CD4-positive, alpha-beta T cell (primary cell): Measurements from ENCODE around the gene MAP4. TPM values are rescaled to one million over a fixed set of nuclear protein-coding genes. Genes with fewer than 3 reads are reported as not detected.

Experiments
- ATAC-seq: fragments of 200-7000 bp; cut with Tn5 transposase; one replicate; pipeline ENCODE4 v1.10.0; 2022; ENCODE audit warnings: mild to moderate bottlenecking; ENCODE audit not compliant: poor library complexity
- CTCF ChIA-PET: fragments of 350-600 bp; sonication (Branson Sonifier 250); formaldehyde crosslinking; loops from one replicate; lab custom pipeline; 2021; ENCODE audit warnings: antibody characterized with exemption, inconsistent platforms; lab: Charles Lee
- POLR2A ChIA-PET: fragments of 350-600 bp; sonication (Branson Sonifier 250); formaldehyde crosslinking; loops from one replicate; lab custom pipeline; 2021; ENCODE audit warnings: antibody characterized with exemption, inconsistent platforms; lab: Charles Lee
- DNase-seq, 14 experiments: peaks; one replicate each; pipeline ENCODE4 v3.0.0-alpha.2; 2013 to 2020; ENCODE audit warnings: mixed read lengths in 2 of 14
- H3K27ac ChIP-seq, 2 donors: one replicate each; pipeline versions ENCODE4 v1.5.1 to v1.7.0; 2013; ENCODE audit warnings: low read length in 2 of 2, low read depth in 1 of 2, mild to moderate bottlenecking in 1 of 2
- H3K27me3 ChIP-seq, 2 experiments: 1 replicate in 1 of 2; 2 replicates in 1 of 2; pipeline versions ENCODE4 v1.6.1 to v1.7.0; 2013; ENCODE audit warnings: low read length in 2 of 2, control low read depth in 1 of 2, mild to moderate bottlenecking in 1 of 2, moderate library complexity in 1 of 2; ENCODE audit not compliant: insufficient read depth in 2 of 2, control insufficient read depth in 1 of 2
- H3K36me3 ChIP-seq: one replicate; pipeline ENCODE4 v1.6.1; 2013; ENCODE audit warnings: low read length, control low read depth; ENCODE audit not compliant: insufficient read depth
- H3K4me1 ChIP-seq: one replicate; pipeline ENCODE4 v1.6.1; 2013; ENCODE audit warnings: low read length, control low read depth; ENCODE audit not compliant: insufficient read depth
- H3K4me3 ChIP-seq: one replicate; pipeline ENCODE4 v1.5.1; 2013; ENCODE audit warnings: mild to moderate bottlenecking, low read length, moderate library complexity
- H3K9me3 ChIP-seq, 2 experiments: 1 replicate in 1 of 2; 2 replicates in 1 of 2; pipeline versions ENCODE4 v1.6.1 to v1.7.0; 2013; ENCODE audit warnings: low read length in 2 of 2, mild to moderate bottlenecking in 2 of 2, control low read depth in 1 of 2, moderate library complexity in 1 of 2; ENCODE audit not compliant: control insufficient read depth in 1 of 2, insufficient read depth in 1 of 2
- H3K27ac Mint-ChIP-seq: one replicate; pipeline ENCODE4 v1.8.0; 2020; ENCODE audit warnings: mixed read lengths
- H3K27me3 Mint-ChIP-seq: one replicate; pipeline ENCODE4 v1.8.0; 2021; ENCODE audit warnings: mixed read lengths
- H3K36me3 Mint-ChIP-seq: one replicate; pipeline ENCODE4 v1.8.0; 2021; ENCODE audit warnings: low read depth, mixed read lengths
- H3K4me1 Mint-ChIP-seq: one replicate; pipeline ENCODE4 v1.8.0; 2021; ENCODE audit warnings: low read depth, mixed read lengths
- H3K4me3 Mint-ChIP-seq: one replicate; pipeline ENCODE4 v1.8.0; 2020; ENCODE audit warnings: mild to moderate bottlenecking, mixed read lengths
- H3K9me3 Mint-ChIP-seq: one replicate; pipeline ENCODE4 v1.8.0; 2020; ENCODE audit warnings: mixed read lengths
- CTCF ChIP-seq: fragments of 200-600 bp; IDR thresholded peaks from one replicate; pipeline ENCODE4 v1.8.0; 2022; ENCODE audit warnings: antibody characterized with exemption, mild to moderate bottlenecking
- intact Hi-C, 2 experiments: fragments of 100-400 bp; cut with DNase I in 1 of 2; cut with micrococcal nuclease in 1 of 2; formaldehyde crosslinking; loops; one replicate each; pipeline versions ENCODE4 v1.15.1 to v1.9.0; 2023 to 2025; cut with DNase I, micrococcal nuclease
- total RNA-seq, 174 experiments: library from RNA in 2 of 174; stranded (reverse) in 2 of 174; gene quantifications; one replicate each; pipeline ENCODE4 v1.2.3 and lab custom pipeline; 2021 to 2026

The MAP4 gene
- total RNA-seq, 2 experiments from 2014 or later: 42.2 to 42.6 TPM

GRCh38 chr3:47916201-47916600, 100.0 kb downstream of the MAP4 start:
- no peak overlapping the region for H3K4me3 Mint-ChIP-seq
- ATAC-seq: no peak
- H3K27me3 Mint-ChIP-seq: no peaks in the 10 kb centered on the region
- Histone ChIP-seq H3K27ac (no peak overlapping the region), H3K9me3 (no peaks in the 10 kb centered on the region), H3K4me3 (no peak overlapping the region), H3K4me1 (no peaks in the 10 kb centered on the region), H3K27me3 (no peaks in the 10 kb centered on the region), H3K36me3 (peaks cover 62% of the 10 kb centered on the region)
- no peak for DNase-seq
- H3K36me3 Mint-ChIP-seq: peaks cover 62% of the 10 kb centered on the region
- no peaks in the 10 kb centered on the region for H3K9me3 Mint-ChIP-seq
- POLR2A ChIA-PET: no interaction called here
- H3K4me1 Mint-ChIP-seq: no peaks in the 10 kb centered on the region
- intact Hi-C loops: no loop called here
- CTCF ChIA-PET: no interaction called here
- no peak overlapping the region for H3K27ac Mint-ChIP-seq
- TF ChIP-seq CTCF: no peak

GRCh38 chr3:47912006-47912504, 104.2 kb downstream of the MAP4 start:
- no peaks in the 10 kb centered on the region for H3K9me3 ChIP-seq
- Mint-ChIP-seq H3K36me3 (peaks cover 88% of the 10 kb centered on the region), H3K4me1 (no peaks in the 10 kb centered on the region), H3K4me3 (no peak overlapping the region), H3K27me3 (no peaks in the 10 kb centered on the region), H3K9me3 (no peaks in the 10 kb centered on the region), H3K27ac (no peak overlapping the region)
- ATAC-seq: no peak
- ChIA-PET POLR2A (no interaction called here), CTCF (no interaction called here)
- H3K27me3 ChIP-seq: no peaks in the 10 kb centered on the region
- no peak overlapping the region for H3K27ac ChIP-seq
- H3K36me3 ChIP-seq: peaks cover 44% of the 10 kb centered on the region
- H3K4me1 ChIP-seq: no peaks in the 10 kb centered on the region
- H3K4me3 ChIP-seq: no peak overlapping the region
- TF ChIP-seq CTCF: no peak
- intact Hi-C loops: no loop called here
- no peak for DNase-seq

- ATAC-seq: no peak
- intact Hi-C loops: no loop called here
- Histone ChIP-seq H3K4me1 (no peaks in the 10 kb centered on the region), H3K4me3 (no peak overlapping the region), H3K36me3 (peaks cover 33% of the 10 kb centered on the region), H3K27ac (no peak overlapping the region), H3K27me3 (no peaks in the 10 kb centered on the region), H3K9me3 (no peaks in the 10 kb centered on the region)
- no peaks in the 10 kb centered on the region for H3K4me1 Mint-ChIP-seq
- no peaks in the 10 kb centered on the region for H3K9me3 Mint-ChIP-seq
- ChIA-PET POLR2A (no interaction called here), CTCF (no interaction called here)
- no peak overlapping the region for H3K4me3 Mint-ChIP-seq
- no peak for TF ChIP-seq CTCF
- H3K36me3 Mint-ChIP-seq: peaks cover 80% of the 10 kb centered on the region
- H3K27ac Mint-ChIP-seq: no peak overlapping the region
- H3K27me3 Mint-ChIP-seq: no peaks in the 10 kb centered on the region
- no peak for DNase-seq
These were observed 105.3 kb downstream of the MAP4 start for GRCh38 chr3:47910777-47911440.
